ENCODE data around the gene MED8.

DNA sequence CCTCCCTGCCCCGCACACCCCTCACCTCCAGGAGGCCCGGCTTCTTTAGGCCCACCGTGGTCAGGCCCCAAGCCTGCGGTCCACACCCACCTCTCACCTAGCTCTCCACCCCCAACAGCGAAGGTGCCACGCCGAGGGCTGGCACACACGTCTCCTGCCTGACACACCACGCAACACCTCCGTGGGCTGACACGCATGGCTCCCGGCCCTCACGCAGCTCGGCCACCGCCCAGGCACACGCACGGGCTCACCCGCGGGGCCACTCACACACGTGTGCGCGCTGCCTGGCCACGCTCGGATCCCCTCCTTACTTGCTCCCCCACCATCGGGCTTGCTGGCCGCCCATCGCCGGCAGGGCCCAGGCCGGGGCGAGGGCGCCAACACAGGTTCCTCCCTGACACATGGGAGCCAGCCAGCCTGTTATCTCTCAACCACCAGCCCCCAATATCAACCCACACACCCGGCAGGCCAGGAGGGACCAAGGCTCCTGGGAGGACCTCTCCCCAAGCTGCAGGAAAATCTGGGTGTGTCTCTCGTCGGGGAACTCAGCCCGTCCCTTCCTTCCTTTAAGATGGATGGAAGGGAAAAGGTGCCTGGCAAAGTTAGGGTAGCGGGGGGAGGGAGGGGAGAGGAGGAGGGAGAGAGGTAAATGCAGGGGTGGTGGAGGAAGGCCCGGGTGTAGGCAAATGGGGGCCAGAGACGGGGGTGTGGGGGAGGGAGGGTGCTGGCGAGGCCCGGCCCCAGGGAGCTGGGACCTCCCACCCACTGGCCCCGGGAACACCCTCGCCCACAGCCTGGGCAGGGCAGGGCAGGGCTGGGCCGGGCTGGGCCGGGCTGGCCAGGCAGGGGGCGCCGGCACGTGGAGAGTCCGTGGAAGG, 22.3 kb downstream of the MED8 start:
- TF ChIP-seq, protein P1, sequence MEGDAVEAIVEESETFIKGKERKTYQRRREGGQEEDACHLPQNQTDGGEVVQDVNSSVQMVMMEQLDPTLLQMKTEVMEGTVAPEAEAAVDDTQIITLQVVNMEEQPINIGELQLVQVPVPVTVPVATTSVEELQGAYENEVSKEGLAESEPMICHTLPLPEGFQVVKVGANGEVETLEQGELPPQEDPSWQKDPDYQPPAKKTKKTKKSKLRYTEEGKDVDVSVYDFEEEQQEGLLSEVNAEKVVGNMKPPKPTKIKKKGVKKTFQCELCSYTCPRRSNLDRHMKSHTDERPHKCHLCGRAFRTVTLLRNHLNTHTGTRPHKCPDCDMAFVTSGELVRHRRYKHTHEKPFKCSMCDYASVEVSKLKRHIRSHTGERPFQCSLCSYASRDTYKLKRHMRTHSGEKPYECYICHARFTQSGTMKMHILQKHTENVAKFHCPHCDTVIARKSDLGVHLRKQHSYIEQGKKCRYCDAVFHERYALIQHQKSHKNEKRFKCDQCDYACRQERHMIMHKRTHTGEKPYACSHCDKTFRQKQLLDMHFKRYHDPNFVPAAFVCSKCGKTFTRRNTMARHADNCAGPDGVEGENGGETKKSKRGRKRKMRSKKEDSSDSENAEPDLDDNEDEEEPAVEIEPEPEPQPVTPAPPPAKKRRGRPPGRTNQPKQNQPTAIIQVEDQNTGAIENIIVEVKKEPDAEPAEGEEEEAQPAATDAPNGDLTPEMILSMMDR (IDR thresholded peaks at IDR 0.05 in 4 of 5, conservative IDR thresholded peaks at IDR 0.05 in 1 of 5) = no peak
- TF ChIP-seq POLR2A (IDR thresholded peaks at IDR 0.05) = no peak
